GM18505 (cell line): ENCODE results near the gene AFAP1.

ENCODE experiments used
- ATAC-seq: cut with Tn5 transposase; IDR thresholded peaks from one replicate; pipeline ENCODE4 v1.9.1; 2021; ENCODE audit not compliant: unreplicated experiment
- POLR2A ChIP-seq: IDR thresholded peaks from 4 replicates; pipeline ENCODE4 v1.6.1; 2011; ENCODE audit warnings: borderline replicate concordance; ENCODE audit not compliant: insufficient read depth, insufficient read length; ENCODE audit errors: extremely low read depth

AFAP1 gene

GRCh38 chr4:7753931-7754465 is 185.7 kb downstream of the AFAP1 start:
- TF ChIP-seq POLR2A, result no peak
- ATAC-seq, result no peak

GRCh38 chr4:7753271-7753670 is 186.4 kb downstream of the AFAP1 start:
- ATAC-seq, result no peak

DNA sequence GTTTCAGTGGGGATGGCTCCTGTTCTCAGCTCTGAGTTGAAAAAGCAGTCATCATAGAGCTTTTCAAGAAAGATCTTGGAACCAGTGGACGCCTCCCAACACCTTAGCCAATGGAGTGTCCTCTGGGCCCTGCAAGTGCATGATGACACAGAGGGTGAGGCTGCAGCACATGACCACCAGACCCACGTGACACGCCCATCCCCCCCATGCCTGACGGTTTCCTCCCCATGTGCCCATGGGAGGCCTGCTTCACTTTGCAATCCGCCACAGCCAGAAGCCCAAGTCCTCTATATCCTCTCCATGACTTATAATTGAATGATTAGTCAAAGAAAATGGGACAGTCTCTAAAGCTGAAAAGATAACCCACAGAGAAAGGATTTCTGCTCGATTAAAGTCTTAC is 187.0 kb downstream of the AFAP1 start:
- TF ChIP-seq POLR2A, result no peak
- no peak for ATAC-seq

More at GRCh38 chr4:7753271-7753670, 186.4 kb downstream of the AFAP1 start:
- TF ChIP-seq POLR2A, result no peak

GRCh38 chr4:7750972-7751371 is 188.7 kb downstream of the AFAP1 start:
- no peak for ATAC-seq
- no peak for TF ChIP-seq POLR2A

GRCh38 chr4:7750523-7750922 is 189.1 kb downstream of the AFAP1 start:
- no peak for TF ChIP-seq POLR2A
- ATAC-seq, result no peak

DNA sequence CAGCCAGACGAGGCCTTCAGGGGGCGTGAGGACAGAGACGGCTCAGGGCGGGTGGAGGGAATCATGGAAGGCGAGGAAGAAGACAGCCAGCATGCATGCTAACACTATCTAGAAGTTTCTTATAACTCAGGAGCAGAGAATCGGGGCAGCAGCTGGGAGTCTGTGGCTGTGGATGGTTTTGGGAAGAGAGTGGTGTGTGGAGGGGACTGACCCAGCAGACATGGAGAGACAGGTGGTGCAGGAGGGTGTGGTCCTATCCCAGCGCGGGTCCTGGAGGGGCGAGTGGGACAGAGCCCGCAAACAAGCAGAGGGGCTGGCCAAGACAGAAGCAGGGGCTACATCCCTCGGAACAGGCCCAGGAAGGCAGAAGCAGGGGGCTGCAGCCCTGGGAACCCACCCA is 192.1 kb downstream of the AFAP1 start:
- no peak for TF ChIP-seq POLR2A
- ATAC-seq, result no peak

DNA sequence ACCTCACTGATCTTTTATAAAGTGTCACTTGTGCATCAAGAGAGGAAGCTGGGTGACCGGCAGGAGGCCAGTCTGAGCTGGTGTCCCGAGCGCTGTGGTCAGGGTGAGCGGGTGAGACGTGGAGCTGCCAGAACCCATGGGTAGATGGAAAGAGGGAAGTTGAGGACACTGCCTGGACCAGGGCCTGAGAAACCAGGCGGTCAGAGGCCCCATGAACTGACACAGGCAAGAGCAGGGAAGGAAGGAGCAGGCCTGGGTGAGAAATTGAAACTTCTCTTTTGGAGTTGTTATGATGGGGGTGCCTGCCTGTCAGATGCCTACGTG is 192.6 kb downstream of the AFAP1 start:
- no peak for ATAC-seq
- no peak for TF ChIP-seq POLR2A

GRCh38 chr4:7746351-7747061 is 193.2 kb downstream of the AFAP1 start:
- no peak for TF ChIP-seq POLR2A
- ATAC-seq, result no peak

DNA sequence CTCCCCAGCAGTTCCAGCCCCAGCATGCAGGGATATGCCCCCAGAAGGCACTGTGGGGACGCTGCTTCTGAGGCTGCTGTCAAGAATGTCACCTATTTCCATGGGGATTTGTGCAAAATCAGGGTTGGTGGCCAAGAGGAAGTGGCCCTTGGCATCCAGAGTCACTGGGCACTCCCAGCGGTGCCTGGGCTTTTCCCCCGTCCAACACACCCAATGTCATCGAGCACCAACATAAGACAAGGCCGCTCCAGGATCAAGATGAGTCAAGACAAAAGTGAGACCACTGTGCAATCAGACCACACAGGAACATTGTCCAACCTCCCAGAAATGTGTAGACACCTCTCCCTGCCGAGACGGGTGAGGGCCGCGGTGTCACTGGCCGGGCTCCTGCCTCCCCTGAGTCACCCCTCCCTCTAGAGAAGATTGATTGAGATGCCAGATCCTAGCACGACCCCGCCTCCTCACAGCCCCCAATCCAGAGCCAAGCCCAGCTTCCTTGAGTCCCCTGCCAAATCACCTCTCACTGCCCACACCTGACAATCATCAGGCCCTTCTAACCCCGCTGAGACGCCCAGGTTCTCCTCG is 194.3 kb downstream of the AFAP1 start:
- no peak for ATAC-seq
- no peak for TF ChIP-seq POLR2A

GRCh38 chr4:7744142-7744804 is 195.4 kb downstream of the AFAP1 start:
- TF ChIP-seq POLR2A, result no peak
- no peak for ATAC-seq

- ATAC-seq, result no peak
- TF ChIP-seq POLR2A, result no peak
Observed at GRCh38 chr4:7742807-7743280, 196.8 kb downstream of the AFAP1 start.

- no peak for TF ChIP-seq POLR2A
- no peak for ATAC-seq
Observed at GRCh38 chr4:7741946-7742806, 197.5 kb downstream of the AFAP1 start.
